Mesenchymal stem cell (in vitro differentiated cells and primary cell): ENCODE measurements around the gene PRPSAP1.

Source experiments
- DNase-seq: peaks from one replicate; pipeline ENCODE4 v3.0.0-alpha.2; 2013
- H2AFZ ChIP-seq: one replicate; pipeline ENCODE4 v1.6.1; 2013; ENCODE audit warnings: low read depth, mild to moderate bottlenecking, control low read depth, inconsistent platforms, low read length, moderate library complexity
- H2AK5ac ChIP-seq: 2 replicates; pipeline ENCODE4 v1.6.1; 2013; ENCODE audit warnings: low read length, moderate library complexity, mild to moderate bottlenecking, inconsistent platforms; ENCODE audit not compliant: severe bottlenecking
- H2BK120ac ChIP-seq: one replicate; pipeline ENCODE4 v1.6.1; 2013; ENCODE audit warnings: low read depth, mild to moderate bottlenecking, inconsistent platforms, low read length, moderate library complexity
- H2BK12ac ChIP-seq, 2 experiments: one replicate each; pipeline ENCODE4 v1.6.1; 2013; ENCODE audit warnings: inconsistent platforms in 2 of 2, low read length in 2 of 2, mild to moderate bottlenecking in 2 of 2, moderate library complexity in 2 of 2, control low read depth in 1 of 2
- H2BK15ac ChIP-seq: one replicate; pipeline ENCODE4 v1.6.1; 2013; ENCODE audit warnings: mild to moderate bottlenecking, low read depth, inconsistent platforms; ENCODE audit not compliant: poor library complexity, severe bottlenecking
- H2BK5ac ChIP-seq: 2 replicates; pipeline ENCODE4 v1.6.1; 2013; ENCODE audit warnings: low read depth, mild to moderate bottlenecking, low read length, control low read depth, inconsistent platforms; ENCODE audit not compliant: poor library complexity, severe bottlenecking
- H3K14ac ChIP-seq, 2 experiments: one replicate each; pipeline ENCODE4 v1.6.1; 2013; ENCODE audit warnings: inconsistent platforms in 2 of 2, low read length in 2 of 2, control low read depth in 1 of 2, mild to moderate bottlenecking in 1 of 2, moderate library complexity in 1 of 2
- H3K18ac ChIP-seq, 2 experiments: one replicate each; pipeline ENCODE4 v1.6.1; 2013; ENCODE audit warnings: inconsistent platforms in 2 of 2, low read length in 2 of 2, control low read depth in 1 of 2, low read depth in 1 of 2, mild to moderate bottlenecking in 1 of 2
- H3K23ac ChIP-seq, 2 experiments: one replicate each; pipeline ENCODE4 v1.6.1; 2013; ENCODE audit warnings: inconsistent platforms in 2 of 2, low read length in 2 of 2, mild to moderate bottlenecking in 2 of 2, moderate library complexity in 2 of 2, control low read depth in 1 of 2
- H3K27ac ChIP-seq: 2 replicates; pipeline ENCODE4 v1.5.1; 2013; ENCODE audit warnings: mild to moderate bottlenecking, moderate library complexity, low read length, control low read depth, inconsistent platforms; ENCODE audit not compliant: poor library complexity, severe bottlenecking
- H3K27me3 ChIP-seq, 2 experiments: 2 replicates each; pipeline versions ENCODE4 v1.6.1 to v1.7.0; 2013; ENCODE audit warnings: low read length in 2 of 2, mild to moderate bottlenecking in 2 of 2, moderate library complexity in 2 of 2, control low read depth in 1 of 2, inconsistent platforms in 1 of 2; ENCODE audit not compliant: control insufficient read depth in 1 of 2, insufficient read depth in 1 of 2
- H3K36me3 ChIP-seq, 2 experiments: 2 replicates each; pipeline versions ENCODE4 v1.6.1 to v1.7.0; 2013; ENCODE audit warnings: low read length in 2 of 2, control low read depth in 1 of 2, inconsistent platforms in 1 of 2, low read depth in 1 of 2, mild to moderate bottlenecking in 1 of 2; ENCODE audit not compliant: insufficient read depth in 2 of 2, control insufficient read depth in 1 of 2
- H3K4ac ChIP-seq, 2 experiments: one replicate each; pipeline ENCODE4 v1.6.1; 2013; ENCODE audit warnings: inconsistent platforms in 2 of 2, low read length in 2 of 2, mild to moderate bottlenecking in 2 of 2, moderate library complexity in 2 of 2, control low read depth in 1 of 2, low read depth in 1 of 2
- H3K4me1 ChIP-seq: 2 replicates; pipeline ENCODE4 v1.6.1; 2013; ENCODE audit warnings: low read depth, low read length, control low read depth; ENCODE audit not compliant: control insufficient read depth, insufficient read depth
- H3K4me2 ChIP-seq: 2 replicates; pipeline ENCODE4 v1.6.1; 2013; ENCODE audit warnings: low read length, mild to moderate bottlenecking, inconsistent platforms; ENCODE audit not compliant: poor library complexity, severe bottlenecking
- H3K4me3 ChIP-seq, 2 experiments: 2 replicates each; pipeline versions ENCODE4 v1.5.1 to v1.7.0; 2013; ENCODE audit warnings: low read length in 2 of 2, mild to moderate bottlenecking in 2 of 2, control low read depth in 1 of 2, low read depth in 1 of 2; ENCODE audit not compliant: insufficient read depth in 1 of 2
- H3K79me1 ChIP-seq: replicated peaks from 2 replicates; pipeline ENCODE4 v1.6.1; 2013; ENCODE audit warnings: mild to moderate bottlenecking, control low read depth, low read length, inconsistent platforms; ENCODE audit not compliant: poor library complexity, severe bottlenecking
- H3K9ac ChIP-seq: 2 replicates; pipeline ENCODE4 v1.7.0; 2013; ENCODE audit warnings: mild to moderate bottlenecking, low read length, moderate library complexity
- H3K9me3 ChIP-seq: 2 replicates; pipeline ENCODE4 v1.7.0; 2013; ENCODE audit warnings: mild to moderate bottlenecking, low read length; ENCODE audit not compliant: control insufficient read depth
- H4K8ac ChIP-seq: one replicate; pipeline ENCODE4 v1.6.1; 2013; ENCODE audit warnings: inconsistent platforms, mild to moderate bottlenecking, low read length, moderate library complexity
- H4K91ac ChIP-seq: one replicate; pipeline ENCODE4 v1.6.1; 2013; ENCODE audit warnings: mild to moderate bottlenecking, low read length, inconsistent platforms
- WGBS: methylation state at CpG from one replicate; pipeline ENCODE4 v1.1.7; 2013; ENCODE audit warnings: mixed read lengths; 5-methylcytosine and 5-hydroxymethylcytosine counted together

The PRPSAP1 gene

GRCh38 chr17:76281573-76282371 lies 71.9 kb downstream of the PRPSAP1 start:
- Histone ChIP-seq H2BK120ac (no peak overlapping the region), H3K14ac (no peak overlapping the region), H2AK5ac (no peak overlapping the region), H4K8ac (no peak overlapping the region), H3K27me3 (no peaks in the 10 kb centered on the region), H2BK5ac (no peak overlapping the region), H3K9ac (no peak overlapping the region), H3K27ac (no peak overlapping the region), H3K79me1 (no peaks in the 10 kb centered on the region), H2AFZ (no peak overlapping the region), H3K9me3 (no peaks in the 10 kb centered on the region), H2BK15ac (no peak overlapping the region), H3K23ac (no peak overlapping the region), H3K18ac (no peak overlapping the region), H3K4me3 (no peak overlapping the region), H3K36me3 (peaks cover 0 to 9% of the 10 kb centered on the region in 2 experiments), H3K4me2 (no peak overlapping the region), H2BK12ac (no peak overlapping the region), H3K4ac (no peak overlapping the region), H4K91ac (peak overlapping the region; percentile 7), H3K4me1 (peaks cover 13% of the 10 kb centered on the region)
- 94% methylated on average over 23 of the region's 23 CpGs for WGBS
- peak; percentile 14 for DNase-seq

- Histone ChIP-seq H3K9me3 (no peaks in the 10 kb centered on the region), H3K23ac (no peak overlapping the region), H3K36me3 (peaks cover 0 to 14% of the 10 kb centered on the region in 2 experiments), H3K18ac (no peak overlapping the region), H3K14ac (no peak overlapping the region), H4K91ac (no peak overlapping the region), H3K79me1 (no peaks in the 10 kb centered on the region), H2BK120ac (no peak overlapping the region), H3K4me2 (no peak overlapping the region), H2BK12ac (no peak overlapping the region), H4K8ac (no peak overlapping the region), H2BK5ac (no peak overlapping the region), H3K27me3 (no peaks in the 10 kb centered on the region), H3K27ac (no peak overlapping the region), H2BK15ac (no peak overlapping the region), H2AFZ (no peak overlapping the region), H3K4me3 (no peak overlapping the region), H3K9ac (no peak overlapping the region), H3K4me1 (peaks cover 21% of the 10 kb centered on the region), H3K4ac (no peak overlapping the region), H2AK5ac (no peak overlapping the region)
- no peak for DNase-seq
- 89% methylated on average over 15 of the region's 15 CpGs for WGBS
Measured at GRCh38 chr17:76280650-76281049, 73.1 kb downstream of the PRPSAP1 start.

GRCh38 chr17:76279742-76280287 lies 73.9 kb downstream of the PRPSAP1 start:
- H3K79me1 ChIP-seq: no peaks in the 10 kb centered on the region
- H3K14ac ChIP-seq: no peak overlapping the region
- peaks cover 26% of the 10 kb centered on the region for H3K4me1 ChIP-seq
- no peak overlapping the region for H3K23ac ChIP-seq
- H2BK15ac ChIP-seq: no peak overlapping the region
- H4K91ac ChIP-seq: no peak overlapping the region
- 81% methylated on average over 14 of the region's 15 CpGs for WGBS
- no peak overlapping the region for H4K8ac ChIP-seq
- H3K4me2 ChIP-seq: no peak overlapping the region
- no peak overlapping the region for H2BK12ac ChIP-seq
- no peaks in the 10 kb centered on the region for H3K27me3 ChIP-seq
- H3K9ac ChIP-seq: no peak overlapping the region
- H3K36me3 ChIP-seq: peaks cover 0 to 18% of the 10 kb centered on the region in 2 experiments
- no peak overlapping the region for H3K4me3 ChIP-seq
- DNase-seq: no peak
- no peak overlapping the region for H3K4ac ChIP-seq
- no peak overlapping the region for H2BK5ac ChIP-seq
- H2AFZ ChIP-seq: no peak overlapping the region
- no peak overlapping the region for H3K18ac ChIP-seq
- no peaks in the 10 kb centered on the region for H3K9me3 ChIP-seq
- no peak overlapping the region for H3K27ac ChIP-seq
- no peak overlapping the region for H2AK5ac ChIP-seq
- H2BK120ac ChIP-seq: no peak overlapping the region

DNA sequence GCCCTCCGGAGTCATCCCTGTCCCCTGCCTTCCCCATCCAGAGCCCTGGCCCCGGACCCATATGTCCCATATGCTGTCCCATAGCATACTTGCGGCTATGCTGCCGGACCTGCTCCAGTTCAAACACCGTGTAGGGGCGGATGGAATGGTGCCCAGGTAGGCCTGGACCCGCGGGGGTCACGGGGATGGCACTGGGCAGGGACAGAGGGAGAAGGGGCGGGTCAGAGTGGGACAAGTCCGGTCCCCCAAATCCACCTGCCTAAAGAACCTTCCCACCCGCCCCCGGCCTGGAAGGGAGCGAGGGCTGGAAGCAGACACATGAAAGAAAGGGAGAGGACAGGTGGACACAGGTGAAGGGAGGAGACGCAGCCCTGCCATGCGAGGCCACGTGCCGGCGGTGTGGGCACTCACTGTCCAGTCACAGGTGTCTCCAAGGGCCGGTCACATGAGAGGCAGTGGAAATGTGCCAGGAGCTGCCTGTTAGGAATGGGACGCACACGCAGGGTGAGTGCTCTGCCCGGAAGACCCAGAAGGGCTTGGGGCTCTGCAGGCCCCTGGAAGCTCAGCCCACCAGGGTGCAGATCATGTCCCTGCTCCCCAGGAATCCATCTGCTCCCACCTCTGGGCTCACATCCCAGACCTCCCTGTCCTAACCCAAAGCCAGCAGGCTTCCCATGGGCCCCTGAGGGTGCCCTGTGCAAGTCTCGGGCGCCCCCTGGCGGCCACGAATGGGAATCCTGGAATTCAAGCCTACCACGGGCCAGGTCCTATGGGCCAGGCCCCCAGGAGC lies 74.6 kb downstream of the PRPSAP1 start:
- Histone ChIP-seq H2BK5ac (no peak overlapping the region), H3K9ac (no peak overlapping the region), H3K14ac (peak overlapping the region in 1 of 2 experiments; percentile 19), H2AFZ (no peak overlapping the region), H4K91ac (peak overlapping the region; percentile 40), H3K9me3 (no peaks in the 10 kb centered on the region), H3K27me3 (no peaks in the 10 kb centered on the region), H3K4me2 (no peak overlapping the region), H3K4me3 (no peak overlapping the region), H3K18ac (peak overlapping the region in 1 of 2 experiments; percentile 28), H3K36me3 (peaks cover 0 to 18% of the 10 kb centered on the region in 2 experiments), H3K79me1 (no peaks in the 10 kb centered on the region), H3K27ac (no peak overlapping the region), H2AK5ac (no peak overlapping the region), H2BK12ac (peak overlapping the region in 1 of 2 experiments; percentile 45), H4K8ac (peak overlapping the region; percentile 59), H3K23ac (no peak overlapping the region), H2BK15ac (no peak overlapping the region), H3K4ac (no peak overlapping the region), H2BK120ac (no peak overlapping the region), H3K4me1 (peaks cover 26% of the 10 kb centered on the region)
- whole genome bisulfite sequencing: 74% methylated on average over 25 of the region's 28 CpGs
- peak; percentile 82 for DNase-seq
